ENCODE data around the gene CROCC2. TPM values are rescaled to one million over a fixed set of nuclear protein-coding genes. Genes with fewer than 3 reads are reported as not detected.

The CROCC2 gene
- total and polyA plus RNA-seq, 7 experiments from 2014 or later = 0.22 TPM; not detected in 6

GRCh38 chr2:241031436-241032165 is 125.5 kb downstream of the CROCC2 start:
- peaks cover 0 to 8% (median 3%) of the 10 kb centered on the region in 5 donors for H3K36me3 Mint-ChIP-seq
- no peak for ATAC-seq
- no peaks in the 10 kb centered on the region for H3K27me3 ChIP-seq (ENCODE audit: control insufficient read depth in 2 of 2, insufficient read depth in 2 of 2, low read length in 2 of 2)
- peaks cover 0 to 23% (median 6%) of the 10 kb centered on the region in 11 donors for H3K9me3 Mint-ChIP-seq
- no peak overlapping the region for H3K4me3 Mint-ChIP-seq
- ChIA-PET POLR2A (interaction anchor here (1.1 kb wide), 1 partner anchor 11 kb away, joined by 3 read pairs; no protein-coding TSS in a partner anchor), CTCF (no interaction called here)
- H3K4me1 Mint-ChIP-seq = peaks cover 0 to 7% (median 0%) of the 10 kb centered on the region in 7 donors
- H3K27ac Mint-ChIP-seq = peak overlapping the region in 2 of 9 donors; percentile 6 to 8
- DNase-seq = no peak
- H3K27ac ChIP-seq (ENCODE audit: low read depth, low read length) = no peak overlapping the region
- intact Hi-C loops (cut with micrococcal nuclease) = no loop called here
- no peaks in the 10 kb centered on the region for H3K36me3 ChIP-seq (ENCODE audit: control insufficient read depth in 2 of 3, insufficient read depth in 3 of 3, low read length in 3 of 3)
- H3K4me1 ChIP-seq (ENCODE audit: control insufficient read depth in 2 of 2, insufficient read depth in 2 of 2, low read length in 2 of 2) = peaks cover 0 to 2% of the 10 kb centered on the region in 2 donors
- no peak overlapping the region for H3K4me3 ChIP-seq (ENCODE audit: low read length)
- no peaks in the 10 kb centered on the region for H3K27me3 Mint-ChIP-seq
- no peaks in the 10 kb centered on the region for H3K9me3 ChIP-seq (ENCODE audit: control insufficient read depth in 2 of 3, low read length in 3 of 3)

GRCh38 chr2:241033336-241033987 is 127.3 kb downstream of the CROCC2 start:
- Histone ChIP-seq H3K4me1 (ENCODE audit: control insufficient read depth in 2 of 2, insufficient read depth in 2 of 2, low read length in 2 of 2) (peaks cover 7 to 10% of the 10 kb centered on the region in 2 donors), H3K4me3 (ENCODE audit: low read length) (no peak overlapping the region), H3K9me3 (ENCODE audit: control insufficient read depth in 2 of 3, low read length in 3 of 3) (no peaks in the 10 kb centered on the region), H3K27ac (ENCODE audit: low read depth, low read length) (no peak overlapping the region), H3K36me3 (ENCODE audit: control insufficient read depth in 2 of 3, insufficient read depth in 3 of 3, low read length in 3 of 3) (no peaks in the 10 kb centered on the region), H3K27me3 (ENCODE audit: control insufficient read depth in 2 of 2, insufficient read depth in 2 of 2, low read length in 2 of 2) (no peaks in the 10 kb centered on the region)
- Mint-ChIP-seq H3K27ac (peak overlapping the region in 5 of 9 donors; percentile 5 to 84 (median 53)), H3K27me3 (no peaks in the 10 kb centered on the region), H3K4me3 (peak overlapping the region in 2 of 10 donors; percentile 12 to 25), H3K9me3 (peaks cover 0 to 7% (median under 1%) of the 10 kb centered on the region in 11 donors), H3K4me1 (peaks cover 0 to 19% (median 6%) of the 10 kb centered on the region in 7 donors), H3K36me3 (peaks cover 0 to 4% (median 0%) of the 10 kb centered on the region in 5 donors)
- intact Hi-C loops (cut with micrococcal nuclease) = no loop called here
- no peak for DNase-seq
- ATAC-seq = no peak
- CTCF ChIA-PET = no interaction called here
- POLR2A ChIA-PET = no interaction called here

DNA sequence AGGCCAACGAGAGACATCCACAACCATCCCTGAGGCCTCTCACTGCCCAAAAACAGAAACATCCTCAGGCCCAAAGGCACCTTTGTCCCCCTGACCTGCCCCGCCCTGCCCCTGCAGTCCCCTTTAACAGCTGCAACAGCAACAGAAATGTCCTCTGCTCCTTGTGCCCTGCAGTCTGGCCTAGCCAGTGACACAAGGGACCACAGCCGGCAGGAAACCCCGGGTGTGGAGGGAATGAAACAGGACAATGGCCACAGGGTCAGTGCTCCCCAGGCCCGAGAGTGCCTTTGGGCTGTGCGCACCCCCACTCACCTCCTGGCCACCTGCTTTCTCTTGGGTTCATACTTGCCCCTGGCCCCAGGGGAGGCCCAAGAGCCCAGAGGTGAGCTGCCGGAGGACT is 127.9 kb downstream of the CROCC2 start:
- Histone ChIP-seq H3K36me3 (ENCODE audit: control insufficient read depth in 2 of 3, insufficient read depth in 3 of 3, low read length in 3 of 3) (no peaks in the 10 kb centered on the region), H3K9me3 (ENCODE audit: control insufficient read depth in 2 of 3, low read length in 3 of 3) (no peaks in the 10 kb centered on the region), H3K4me1 (ENCODE audit: control insufficient read depth in 2 of 2, insufficient read depth in 2 of 2, low read length in 2 of 2) (peaks cover 7 to 10% of the 10 kb centered on the region in 2 donors), H3K4me3 (ENCODE audit: low read length) (no peak overlapping the region), H3K27ac (ENCODE audit: low read depth, low read length) (no peak overlapping the region), H3K27me3 (ENCODE audit: control insufficient read depth in 2 of 2, insufficient read depth in 2 of 2, low read length in 2 of 2) (no peaks in the 10 kb centered on the region)
- ChIA-PET CTCF (no interaction called here), POLR2A (no interaction called here)
- H3K4me3 Mint-ChIP-seq = no peak overlapping the region
- peaks cover 0 to 4% (median 0%) of the 10 kb centered on the region in 5 donors for H3K36me3 Mint-ChIP-seq
- ATAC-seq = no peak
- peak overlapping the region in 3 of 9 donors; percentile 14 to 84 (median 65) for H3K27ac Mint-ChIP-seq
- no peak for DNase-seq
- intact Hi-C loops (cut with micrococcal nuclease) = no loop called here
- H3K4me1 Mint-ChIP-seq = peaks cover 0 to 22% (median 6%) of the 10 kb centered on the region in 7 donors
- H3K27me3 Mint-ChIP-seq = no peaks in the 10 kb centered on the region
- peaks cover 0 to 2% (median 0%) of the 10 kb centered on the region in 11 donors for H3K9me3 Mint-ChIP-seq

DNA sequence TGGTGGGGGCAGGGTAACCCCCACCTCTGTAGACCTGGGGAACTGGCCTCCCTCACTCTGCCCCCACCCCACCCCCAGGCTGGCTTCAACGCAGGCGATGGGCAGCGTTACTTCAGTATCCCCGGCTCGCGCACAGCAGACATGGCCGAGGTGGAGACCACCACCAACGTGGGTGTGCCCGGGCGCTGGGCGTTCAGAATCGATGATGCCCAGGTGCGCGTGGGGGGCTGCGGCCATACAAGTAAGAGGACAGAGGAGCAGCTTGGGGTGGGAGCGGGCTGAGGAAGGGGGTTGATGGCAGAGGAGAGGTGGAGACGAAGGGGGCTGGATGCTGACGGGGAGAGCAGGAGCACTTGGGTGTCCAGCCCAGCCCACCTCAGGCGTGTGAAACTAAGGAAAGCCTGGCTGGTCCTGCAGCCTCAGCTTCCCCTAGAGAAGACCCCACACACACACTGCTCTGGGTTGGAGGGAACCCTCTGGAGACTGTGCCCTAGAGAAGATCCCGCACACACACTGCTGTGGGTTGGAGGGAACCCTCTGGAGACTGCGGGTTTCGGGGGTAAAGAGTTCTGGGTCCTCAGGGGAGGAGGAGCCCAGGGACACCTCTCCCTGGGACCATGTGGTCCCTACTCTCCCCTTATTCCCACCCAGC is 128.5 kb downstream of the CROCC2 start:
- Mint-ChIP-seq H3K9me3 (no peaks in the 10 kb centered on the region), H3K4me3 (peak overlapping the region in 6 of 10 donors; percentile 25 to 80 (median 44)), H3K27ac (peak overlapping the region in 5 of 9 donors; percentile 47 to 82 (median 62)), H3K27me3 (no peaks in the 10 kb centered on the region), H3K36me3 (peaks cover 0 to 4% (median 0%) of the 10 kb centered on the region in 5 donors), H3K4me1 (peaks cover 0 to 22% (median 6%) of the 10 kb centered on the region in 7 donors)
- ChIA-PET CTCF (no interaction called here), POLR2A (no interaction called here)
- ATAC-seq = no peak
- peaks cover 7 to 10% of the 10 kb centered on the region in 2 donors for H3K4me1 ChIP-seq (ENCODE audit: control insufficient read depth in 2 of 2, insufficient read depth in 2 of 2, low read length in 2 of 2)
- H3K27me3 ChIP-seq (ENCODE audit: control insufficient read depth in 2 of 2, insufficient read depth in 2 of 2, low read length in 2 of 2) = no peaks in the 10 kb centered on the region
- H3K36me3 ChIP-seq (ENCODE audit: control insufficient read depth in 2 of 3, insufficient read depth in 3 of 3, low read length in 3 of 3) = no peaks in the 10 kb centered on the region
- intact Hi-C loops (cut with micrococcal nuclease) = loop anchor here in 1 of 2 donors (5.0 kb wide), 1 partner anchor 37 kb away; the partner anchor contains the start of gene SNED1
- H3K27ac ChIP-seq (ENCODE audit: low read depth, low read length) = peak overlapping the region; percentile 1
- no peak for DNase-seq
- no peaks in the 10 kb centered on the region for H3K9me3 ChIP-seq (ENCODE audit: control insufficient read depth in 2 of 3, low read length in 3 of 3)
- H3K4me3 ChIP-seq (ENCODE audit: low read length) = no peak overlapping the region

GRCh38 chr2:241035142-241035817 is 129.1 kb downstream of the CROCC2 start:
- intact Hi-C loops (cut with micrococcal nuclease) = loop anchor here in 1 of 2 donors (5.0 kb wide), 1 partner anchor 38 kb away; the partner anchor contains the start of gene SNED1
- CTCF ChIA-PET = no interaction called here
- DNase-seq (peak in 6 of 9 donors; percentile 24 to 58 (median 49)), ATAC-seq (no peak)
- H3K27me3 Mint-ChIP-seq = no peaks in the 10 kb centered on the region
- H3K27ac ChIP-seq (ENCODE audit: low read depth, low read length) = peak overlapping the region; percentile 1
- H3K4me1 ChIP-seq (ENCODE audit: control insufficient read depth in 2 of 2, insufficient read depth in 2 of 2, low read length in 2 of 2) = peaks cover 7 to 10% of the 10 kb centered on the region in 2 donors
- H3K27me3 ChIP-seq (ENCODE audit: control insufficient read depth in 2 of 2, insufficient read depth in 2 of 2, low read length in 2 of 2) = no peaks in the 10 kb centered on the region
- POLR2A ChIA-PET = no interaction called here
- peaks cover 0 to 4% (median 0%) of the 10 kb centered on the region in 5 donors for H3K36me3 Mint-ChIP-seq
- H3K36me3 ChIP-seq (ENCODE audit: control insufficient read depth in 2 of 3, insufficient read depth in 3 of 3, low read length in 3 of 3) = no peaks in the 10 kb centered on the region
- peak overlapping the region in 5 of 9 donors; percentile 59 to 82 (median 66) for H3K27ac Mint-ChIP-seq
- no peak overlapping the region for H3K4me3 ChIP-seq (ENCODE audit: low read length)
- H3K9me3 Mint-ChIP-seq = no peaks in the 10 kb centered on the region
- peaks cover 0 to 22% (median 6%) of the 10 kb centered on the region in 7 donors for H3K4me1 Mint-ChIP-seq
- H3K4me3 Mint-ChIP-seq = peak overlapping the region in 7 of 10 donors; percentile 7 to 80 (median 37)
- no peaks in the 10 kb centered on the region for H3K9me3 ChIP-seq (ENCODE audit: control insufficient read depth in 2 of 3, low read length in 3 of 3)

Measured in naive thymus-derived CD4-positive, alpha-beta T cell (primary cell).